ENCODE data around the gene ZNF747.
A peak's percentile ranks its signal among the peaks of the same experiment; 100 is the strongest.

Gene ZNF747

DNA sequence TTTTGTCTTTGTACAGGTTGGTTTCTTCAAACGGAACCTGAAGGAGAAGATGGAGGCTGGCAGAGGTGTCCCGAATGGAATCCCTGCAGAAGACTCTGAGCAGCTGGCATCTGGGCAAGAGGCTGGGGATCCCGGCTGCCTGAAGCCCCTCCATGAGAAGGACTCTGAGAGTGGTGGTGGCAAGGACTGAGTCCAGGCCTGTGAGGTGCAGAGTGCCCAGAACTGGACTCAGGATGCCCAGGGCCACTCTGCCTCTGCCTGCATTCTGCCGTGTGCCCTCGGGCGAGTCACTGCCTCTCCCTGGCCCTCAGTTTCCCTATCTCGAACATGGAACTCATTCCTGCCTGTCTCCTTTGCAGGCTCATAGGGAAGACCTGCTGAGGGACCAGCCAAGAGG is 13.2 kb downstream of the ZNF747 start:
- Mint-ChIP-seq H3K27ac (peak overlapping the region; percentile 34), H3K9me3 (no peaks in the 10 kb centered on the region)

GRCh38 chr16:30519120-30520049 is 15.3 kb downstream of the ZNF747 start:
- no peaks in the 10 kb centered on the region for H3K9me3 Mint-ChIP-seq
- H3K27me3 Mint-ChIP-seq: no peaks in the 10 kb centered on the region
- ATAC-seq: no peak
- peaks cover under 1% of the 10 kb centered on the region for H3K4me1 Mint-ChIP-seq
- peak overlapping the region; percentile 14 for H3K27ac Mint-ChIP-seq
- peaks cover 70% of the 10 kb centered on the region for H3K36me3 Mint-ChIP-seq
- H3K4me3 Mint-ChIP-seq: no peak overlapping the region

More for the DNA sequence above, 13.2 kb downstream of the ZNF747 start:
- H3K4me1 Mint-ChIP-seq: peaks cover 14% of the 10 kb centered on the region
- no peaks in the 10 kb centered on the region for H3K27me3 Mint-ChIP-seq
- no peak for ATAC-seq
- H3K4me3 Mint-ChIP-seq: no peak overlapping the region
- H3K36me3 Mint-ChIP-seq: peaks cover 59% of the 10 kb centered on the region

GRCh38 chr16:30518552-30518951 is 16.1 kb downstream of the ZNF747 start:
- H3K4me3 Mint-ChIP-seq: no peak overlapping the region
- H3K4me1 Mint-ChIP-seq: no peaks in the 10 kb centered on the region
- no peak for ATAC-seq
- no peaks in the 10 kb centered on the region for H3K9me3 Mint-ChIP-seq
- peaks cover 74% of the 10 kb centered on the region for H3K36me3 Mint-ChIP-seq
- H3K27ac Mint-ChIP-seq: peak overlapping the region; percentile 14
- no peaks in the 10 kb centered on the region for H3K27me3 Mint-ChIP-seq

GRCh38 chr16:30515275-30515674 is 19.4 kb downstream of the ZNF747 start:
- no peak for ATAC-seq
- no peaks in the 10 kb centered on the region for H3K9me3 Mint-ChIP-seq
- H3K27ac Mint-ChIP-seq: peak overlapping the region; percentile 54
- H3K4me3 Mint-ChIP-seq: no peak overlapping the region
- H3K36me3 Mint-ChIP-seq: peaks cover 86% of the 10 kb centered on the region
- no peaks in the 10 kb centered on the region for H3K27me3 Mint-ChIP-seq
- H3K4me1 Mint-ChIP-seq: no peaks in the 10 kb centered on the region

DNA sequence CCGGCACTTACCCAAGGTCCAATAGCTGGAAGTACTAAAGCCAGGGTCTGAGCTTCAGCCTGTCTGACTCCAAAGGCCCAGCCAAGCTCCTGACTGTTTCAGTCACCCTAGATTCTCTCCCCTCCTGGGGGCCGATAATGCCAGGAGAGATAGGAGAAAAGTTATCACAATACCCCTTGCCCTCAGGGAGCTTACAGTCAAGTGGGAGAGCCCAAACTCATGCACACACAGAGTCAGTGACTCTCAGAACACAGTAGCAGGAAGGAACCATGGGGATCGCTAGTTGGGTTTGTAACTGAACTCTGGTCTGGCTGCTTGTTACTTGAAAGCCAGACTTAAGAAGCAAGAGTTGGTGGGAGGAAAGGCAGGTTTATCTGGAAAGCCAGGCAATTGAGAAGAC is 23.1 kb downstream of the ZNF747 start:
- H3K9me3 Mint-ChIP-seq: no peaks in the 10 kb centered on the region
- peaks cover 72% of the 10 kb centered on the region for H3K36me3 Mint-ChIP-seq
- H3K27me3 Mint-ChIP-seq: no peaks in the 10 kb centered on the region
- no peak for ATAC-seq
- no peaks in the 10 kb centered on the region for H3K4me1 Mint-ChIP-seq
- H3K4me3 Mint-ChIP-seq: no peak overlapping the region
- no peak overlapping the region for H3K27ac Mint-ChIP-seq

GRCh38 chr16:30510376-30510938 is 24.2 kb downstream of the ZNF747 start:
- no peak overlapping the region for H3K27ac Mint-ChIP-seq
- no peaks in the 10 kb centered on the region for H3K4me1 Mint-ChIP-seq
- no peak for ATAC-seq
- no peaks in the 10 kb centered on the region for H3K27me3 Mint-ChIP-seq
- H3K4me3 Mint-ChIP-seq: no peak overlapping the region
- peaks cover 68% of the 10 kb centered on the region for H3K36me3 Mint-ChIP-seq
- no peaks in the 10 kb centered on the region for H3K9me3 Mint-ChIP-seq

DNA sequence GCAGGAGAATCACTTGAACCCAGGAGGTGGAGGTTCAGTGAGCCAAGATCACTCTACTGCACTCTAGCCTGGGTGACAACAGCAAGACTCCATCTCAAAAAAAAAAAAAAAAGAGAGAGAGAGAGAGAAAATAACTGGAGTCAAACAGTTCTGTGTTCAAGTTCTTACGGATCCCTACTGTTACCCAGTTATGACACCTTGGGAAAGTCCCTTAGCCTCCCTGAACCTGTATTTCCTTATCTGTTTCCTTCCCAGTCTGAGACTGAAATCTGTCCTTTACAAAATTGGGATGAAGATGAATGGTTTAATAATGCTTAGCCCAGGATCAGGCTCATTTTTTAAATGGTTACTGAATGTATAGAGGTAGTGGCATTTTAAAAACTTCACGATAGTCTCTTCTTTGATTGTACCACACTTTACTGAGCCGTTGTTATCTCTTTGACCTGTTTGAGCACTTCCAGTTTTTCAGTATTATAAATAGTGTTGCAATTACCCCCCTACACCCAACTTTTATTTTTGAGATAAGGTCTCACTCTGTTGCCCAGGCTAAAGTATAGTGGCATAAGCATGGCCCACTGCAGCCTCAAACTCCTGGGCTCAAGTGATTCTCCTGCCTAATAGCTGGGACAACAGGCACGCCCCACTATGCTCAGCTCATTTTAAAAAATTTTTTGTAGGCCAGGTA is 25.4 kb downstream of the ZNF747 start:
- H3K4me1 Mint-ChIP-seq: no peaks in the 10 kb centered on the region
- no peak for ATAC-seq
- H3K27me3 Mint-ChIP-seq: no peaks in the 10 kb centered on the region
- H3K27ac Mint-ChIP-seq: no peak overlapping the region
- H3K4me3 Mint-ChIP-seq: no peak overlapping the region
- no peaks in the 10 kb centered on the region for H3K9me3 Mint-ChIP-seq
- peaks cover 67% of the 10 kb centered on the region for H3K36me3 Mint-ChIP-seq

DNA sequence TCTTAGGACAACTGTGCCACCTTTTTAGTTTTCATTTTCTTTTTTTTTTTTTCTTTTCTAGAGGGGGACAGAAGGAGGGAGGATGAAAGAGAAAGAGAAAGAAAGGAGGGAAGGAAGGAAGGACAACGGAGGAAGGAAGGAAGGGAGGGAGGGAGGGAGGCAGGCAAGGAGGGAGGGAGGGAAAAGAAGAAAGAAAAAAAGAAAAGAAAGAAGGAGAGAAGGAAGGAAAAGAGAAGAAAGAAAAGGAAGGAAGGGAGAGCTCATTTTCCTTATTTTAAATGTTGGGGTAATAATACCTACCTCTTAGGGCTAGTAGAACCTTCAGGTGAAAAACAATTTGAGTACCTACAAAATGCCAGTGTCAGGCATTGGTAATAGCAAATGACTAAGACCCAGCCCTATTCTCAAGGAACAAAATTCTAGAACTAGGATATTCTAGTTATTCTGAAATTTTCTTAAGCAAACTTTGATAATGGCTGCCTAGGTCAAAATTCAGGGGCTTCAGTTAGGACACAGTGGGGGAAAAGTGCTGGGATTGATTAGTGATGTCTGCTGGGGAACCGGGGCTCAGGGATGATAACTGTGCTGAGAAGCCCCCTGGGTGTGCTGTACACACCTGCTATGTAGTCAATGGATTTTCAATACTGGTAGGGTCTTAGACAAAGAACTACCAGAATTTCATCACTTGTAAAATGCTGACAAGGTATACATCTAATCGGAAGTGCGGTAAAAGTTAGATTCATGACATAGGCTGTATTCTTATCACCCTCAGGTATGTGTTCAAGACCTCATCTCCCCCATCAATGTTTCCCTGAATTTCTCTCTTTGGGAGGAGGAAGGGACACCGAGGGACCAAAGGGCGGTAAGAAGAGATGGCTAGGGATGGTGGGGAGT is 31.0 kb downstream of the ZNF747 start:
- no peaks in the 10 kb centered on the region for H3K27me3 Mint-ChIP-seq
- no peak for ATAC-seq
- peak overlapping the region; percentile 51 for H3K27ac Mint-ChIP-seq
- H3K4me1 Mint-ChIP-seq: no peaks in the 10 kb centered on the region
- H3K36me3 Mint-ChIP-seq: peaks cover 44% of the 10 kb centered on the region
- no peak overlapping the region for H3K4me3 Mint-ChIP-seq
- H3K9me3 Mint-ChIP-seq: no peaks in the 10 kb centered on the region

- no peak overlapping the region for H3K4me3 Mint-ChIP-seq
- H3K4me1 Mint-ChIP-seq: peaks cover 1% of the 10 kb centered on the region
- H3K36me3 Mint-ChIP-seq: peaks cover 43% of the 10 kb centered on the region
- H3K27ac Mint-ChIP-seq: no peak overlapping the region
- no peak for ATAC-seq
- H3K27me3 Mint-ChIP-seq: no peaks in the 10 kb centered on the region
- H3K9me3 Mint-ChIP-seq: no peaks in the 10 kb centered on the region
Observed at GRCh38 chr16:30499284-30499683, 35.4 kb downstream of the ZNF747 start.

- Mint-ChIP-seq H3K4me3 (no peak overlapping the region), H3K4me1 (peaks cover 12% of the 10 kb centered on the region), H3K27ac (peak overlapping the region; percentile 33), H3K36me3 (peaks cover 56% of the 10 kb centered on the region), H3K9me3 (no peaks in the 10 kb centered on the region), H3K27me3 (no peaks in the 10 kb centered on the region)
- no peak for ATAC-seq
Observed at GRCh38 chr16:30494709-30495108, 39.9 kb downstream of the ZNF747 start.

DNA sequence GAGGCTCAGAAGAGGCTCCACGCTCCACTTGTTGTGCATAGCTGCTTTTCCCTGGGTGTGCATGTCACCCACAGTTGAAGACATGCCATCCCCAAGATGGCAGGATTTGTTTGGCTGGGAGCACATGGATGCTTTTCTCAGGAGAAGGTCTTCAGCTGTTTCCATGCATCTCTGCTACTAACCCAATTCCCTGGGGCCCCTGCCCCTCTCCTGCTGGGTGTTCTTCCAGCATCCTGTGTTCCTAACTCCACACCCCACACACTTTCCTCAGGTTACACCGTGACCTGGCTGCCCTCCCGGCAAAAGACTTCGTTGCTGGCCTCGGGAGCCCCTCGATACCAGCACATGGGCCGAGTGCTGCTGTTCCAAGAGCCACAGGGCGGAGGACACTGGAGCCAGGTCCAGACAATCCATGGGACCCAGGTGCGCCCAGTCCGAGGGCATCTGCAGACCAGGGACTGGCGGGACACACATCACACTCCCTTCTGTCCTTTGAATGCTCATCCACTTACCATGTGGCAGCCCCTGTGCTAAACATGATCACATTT is 40.6 kb downstream of the ZNF747 start:
- H3K4me3 Mint-ChIP-seq: no peak overlapping the region
- no peak for ATAC-seq
- H3K36me3 Mint-ChIP-seq: peaks cover 56% of the 10 kb centered on the region
- H3K27me3 Mint-ChIP-seq: no peaks in the 10 kb centered on the region
- H3K4me1 Mint-ChIP-seq: peaks cover 14% of the 10 kb centered on the region
- no peaks in the 10 kb centered on the region for H3K9me3 Mint-ChIP-seq
- H3K27ac Mint-ChIP-seq: peak overlapping the region; percentile 33

DNA sequence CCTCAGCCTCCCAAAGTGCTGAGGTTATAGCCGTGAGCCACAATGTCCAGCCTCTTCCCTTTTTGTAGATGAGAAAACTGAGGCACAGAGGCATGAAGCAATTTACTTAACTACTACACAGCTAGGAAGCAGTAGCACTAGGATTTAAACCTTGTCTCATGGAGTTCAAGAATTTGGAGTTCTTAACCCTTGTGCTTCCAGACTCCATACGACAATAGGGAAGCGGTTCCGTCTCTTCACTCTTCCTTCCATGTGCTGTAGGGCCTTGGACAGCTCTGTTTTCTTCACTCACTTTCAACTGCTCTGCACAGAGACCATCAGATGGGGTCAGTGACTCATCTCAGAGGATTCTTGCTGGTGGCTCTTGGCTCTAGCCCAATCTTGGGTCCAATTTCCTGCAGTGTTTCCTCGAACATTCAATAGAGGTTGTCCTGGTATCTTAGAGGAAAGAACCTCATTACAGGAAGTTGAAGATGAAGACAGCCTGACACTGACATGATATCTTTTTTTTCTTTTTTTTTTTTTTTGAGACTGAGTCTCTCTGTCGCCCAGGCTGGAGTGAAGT is 42.8 kb downstream of the ZNF747 start:
- Mint-ChIP-seq H3K4me1 (peaks cover 24% of the 10 kb centered on the region), H3K4me3 (no peak overlapping the region), H3K27me3 (no peaks in the 10 kb centered on the region), H3K9me3 (no peaks in the 10 kb centered on the region), H3K27ac (peak overlapping the region; percentile 35), H3K36me3 (peaks cover 69% of the 10 kb centered on the region)
- no peak for ATAC-seq

GRCh38 chr16:30491229-30491628 is 43.4 kb downstream of the ZNF747 start:
- Mint-ChIP-seq H3K27me3 (no peaks in the 10 kb centered on the region), H3K4me1 (peaks cover 24% of the 10 kb centered on the region), H3K27ac (peak overlapping the region; percentile 35), H3K9me3 (no peaks in the 10 kb centered on the region), H3K4me3 (no peak overlapping the region), H3K36me3 (peaks cover 71% of the 10 kb centered on the region)
- ATAC-seq: no peak

DNA sequence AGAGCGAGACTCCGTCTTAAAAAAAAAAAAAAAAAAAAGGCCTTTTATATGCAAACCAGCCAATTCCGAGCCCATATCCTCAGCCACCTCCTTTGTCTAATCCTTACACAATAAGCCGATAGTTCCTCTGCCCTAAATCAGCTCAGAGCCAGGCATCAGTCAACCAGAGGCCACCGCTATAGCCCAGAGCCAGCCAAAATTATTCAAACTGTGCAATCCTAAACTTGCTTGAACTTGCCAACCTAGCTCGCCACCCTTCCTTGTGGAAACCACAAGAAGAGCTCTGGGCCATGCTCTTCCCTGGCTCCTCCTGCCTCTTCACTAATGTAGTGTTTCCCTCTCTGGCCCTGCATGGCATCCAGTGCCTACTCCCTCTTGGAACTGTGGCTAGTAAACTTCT is 44.4 kb downstream of the ZNF747 start:
- no peaks in the 10 kb centered on the region for H3K9me3 Mint-ChIP-seq
- H3K36me3 Mint-ChIP-seq: peaks cover 76% of the 10 kb centered on the region
- no peak for ATAC-seq
- peaks cover 26% of the 10 kb centered on the region for H3K4me1 Mint-ChIP-seq
- no peak overlapping the region for H3K27ac Mint-ChIP-seq
- H3K4me3 Mint-ChIP-seq: no peak overlapping the region
- no peaks in the 10 kb centered on the region for H3K27me3 Mint-ChIP-seq
